Activated CD4-positive, alpha-beta T cell treated with anti-CD3 and anti-CD28 coated beads for 36 hours (primary cell): Measurements from ENCODE around the gene SNX9. TPM values are rescaled to one million over a fixed set of nuclear protein-coding genes. Genes with fewer than 3 reads are reported as not detected.
"Not testable (repeated sequence)": the region's sequence is repeated elsewhere in the genome, so short reads cannot be mapped to it uniquely, and the experiment has no call there.

Source experiments
- ATAC-seq: fragments of 200-7000 bp; cut with Tn5 transposase; one replicate; pipeline ENCODE4 v1.10.0; 2021; ENCODE audit warnings: mild to moderate bottlenecking, moderate library complexity
- CTCF ChIA-PET: fragments of 350-600 bp; sonication (Branson Sonifier 250); formaldehyde crosslinking; loops from one replicate; lab custom pipeline; 2021; ENCODE audit warnings: antibody characterized with exemption; lab: Charles Lee
- POLR2A ChIA-PET: fragments of 350-600 bp; sonication (Branson Sonifier 250); formaldehyde crosslinking; loops from one replicate; lab custom pipeline; 2021; ENCODE audit warnings: antibody characterized with exemption, inconsistent platforms; lab: Charles Lee
- DNase-seq: peaks from one replicate; pipeline ENCODE4 v3.0.0-alpha.2; 2020
- H3K27ac Mint-ChIP-seq: one replicate; pipeline ENCODE4 v1.8.0; 2021; ENCODE audit warnings: mixed read lengths
- H3K27me3 Mint-ChIP-seq: one replicate; pipeline ENCODE4 v1.8.0; 2021; ENCODE audit warnings: mixed read lengths
- H3K36me3 Mint-ChIP-seq: one replicate; pipeline ENCODE4 v1.8.0; 2021; ENCODE audit warnings: low read depth, mixed read lengths
- H3K4me1 Mint-ChIP-seq: one replicate; pipeline ENCODE4 v1.8.0; 2021; ENCODE audit warnings: mixed read lengths
- H3K4me3 Mint-ChIP-seq: one replicate; pipeline ENCODE4 v1.8.0; 2021; ENCODE audit warnings: mild to moderate bottlenecking, moderate library complexity, mixed read lengths
- H3K9me3 Mint-ChIP-seq: one replicate; pipeline ENCODE4 v1.8.0; 2021; ENCODE audit warnings: low read depth, mixed read lengths
- intact Hi-C, 2 experiments: fragments of 100-400 bp; cut with DNase I in 1 of 2; cut with micrococcal nuclease in 1 of 2; formaldehyde crosslinking; loops; one replicate each; pipeline versions ENCODE4 v1.14.2 to v1.15.1; 2022 to 2024; cut with DNase I, micrococcal nuclease
- total RNA-seq, 2 experiments: library from RNA; stranded (reverse); gene quantifications; one replicate each; pipeline ENCODE4 v1.2.3, GENCODE V29; 2021

SNX9 gene
- total RNA-seq, 2 experiments from 2014 or later: 39.4 to 43.3 TPM

DNA sequence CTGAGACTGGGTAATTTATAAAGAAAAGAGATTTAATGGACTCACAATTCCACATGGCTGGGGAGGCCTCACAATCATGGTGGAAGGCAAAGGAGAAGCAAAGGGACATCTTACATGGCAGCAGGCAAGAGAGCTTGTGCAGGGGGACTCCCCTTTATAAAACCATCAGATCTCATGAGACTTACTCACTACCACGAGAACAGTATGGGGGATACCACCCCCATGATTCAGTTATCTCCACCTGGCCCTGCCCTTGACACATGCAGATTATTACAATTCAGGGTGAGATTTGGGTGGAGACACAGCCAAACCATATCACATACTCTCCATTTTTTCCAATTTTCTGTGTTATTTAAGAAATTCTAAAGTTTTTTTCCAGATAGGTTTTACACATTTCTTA is 35.6 kb downstream of the SNX9 start:
- H3K9me3 Mint-ChIP-seq, H3K4me3 Mint-ChIP-seq, ATAC-seq, H3K27me3 Mint-ChIP-seq, CTCF ChIA-PET: not testable (repeated sequence)
- peak overlapping the region; percentile 43 for H3K27ac Mint-ChIP-seq
- peak; percentile 31 for DNase-seq
- H3K4me1 Mint-ChIP-seq: peaks cover 78% of the 10 kb centered on the region
- peaks cover 36% of the 10 kb centered on the region for H3K36me3 Mint-ChIP-seq
- intact Hi-C loops: loop anchor here in 1 of 2 experiments (1.0 kb wide), 1 partner anchor 9 kb away; no protein-coding TSS in a partner anchor
- POLR2A ChIA-PET: interaction anchor here (0.7 kb wide), 1 partner anchor 13 kb away, joined by 3 read pairs; no protein-coding TSS in a partner anchor

DNA sequence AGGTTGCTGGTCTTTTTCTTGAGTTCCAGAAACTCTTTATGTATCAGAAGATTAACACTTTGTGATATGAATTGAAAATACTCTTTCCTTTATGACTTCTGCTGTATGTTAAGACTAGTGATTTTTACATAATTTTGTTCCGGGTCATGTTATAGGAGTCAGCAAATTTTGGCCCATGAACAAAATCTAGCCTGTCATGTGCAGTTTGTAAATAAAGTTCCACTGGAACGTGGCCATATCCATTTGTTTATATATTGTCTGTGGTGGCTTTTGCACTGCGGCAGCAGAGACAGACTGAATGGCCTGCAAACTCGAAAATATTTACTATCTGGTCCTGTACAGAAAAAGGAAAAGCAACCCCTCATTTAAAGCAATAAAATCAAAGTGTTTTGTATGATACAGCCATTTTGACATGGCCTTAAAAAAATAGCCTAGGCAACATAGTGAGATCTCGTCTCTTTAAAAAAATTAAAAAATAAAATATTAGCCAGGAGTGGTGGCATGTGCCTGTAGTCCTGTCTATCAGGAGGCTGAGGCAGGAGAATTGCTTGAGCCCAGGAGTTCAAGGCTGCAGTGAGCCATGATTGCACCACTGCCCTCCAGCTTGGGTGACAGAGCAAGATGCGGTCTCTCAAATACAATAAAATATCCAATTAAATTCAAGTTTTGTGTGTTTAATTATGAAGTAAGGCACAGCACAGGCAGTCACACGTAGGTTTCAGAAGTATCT is 36.9 kb downstream of the SNX9 start:
- H3K27ac Mint-ChIP-seq: no peak overlapping the region
- H3K27me3 Mint-ChIP-seq: no peaks in the 10 kb centered on the region
- intact Hi-C loops: loop anchor here (1.0 to 5.0 kb wide), 5 partner anchors 15 to 99 kb away; no protein-coding TSS in a partner anchor
- DNase-seq (no peak), ATAC-seq (no peak)
- H3K36me3 Mint-ChIP-seq: peaks cover 41% of the 10 kb centered on the region
- peaks cover 11% of the 10 kb centered on the region for H3K9me3 Mint-ChIP-seq
- ChIA-PET CTCF (interaction anchor here (0.7 to 4.3 kb wide), 6 partner anchors 13 to 104 kb away, joined by 3 to 16 read pairs (median 4); no protein-coding TSS in a partner anchor), POLR2A (interaction anchor here (0.6 to 1.1 kb wide), 3 partner anchors 14 to 95 kb away, joined by 3 to 6 read pairs (median 5); no protein-coding TSS in a partner anchor)
- no peak overlapping the region for H3K4me3 Mint-ChIP-seq
- peaks cover 77% of the 10 kb centered on the region for H3K4me1 Mint-ChIP-seq

DNA sequence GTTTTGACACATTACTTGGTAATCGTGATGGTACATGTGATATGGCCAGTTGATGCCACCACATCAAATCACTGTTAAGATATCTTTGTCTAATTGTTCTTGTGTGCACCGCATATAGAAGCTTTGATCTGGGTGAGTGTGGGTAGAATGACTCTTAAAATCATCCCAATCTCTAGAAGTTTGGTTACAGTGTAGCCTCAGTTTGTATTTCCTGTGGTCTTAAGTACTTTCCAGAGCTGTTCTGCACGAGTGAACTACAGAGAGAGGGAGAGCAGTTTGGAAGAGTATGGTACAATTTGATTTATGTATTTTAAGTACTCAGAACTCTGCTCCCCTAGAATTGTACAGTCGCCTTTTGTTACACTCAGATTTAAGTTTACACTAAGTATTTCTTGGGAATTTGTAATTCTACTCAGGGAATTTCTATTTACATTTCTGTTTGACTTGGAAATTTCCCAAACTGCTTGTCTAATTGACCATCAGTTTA is 37.5 kb downstream of the SNX9 start:
- Mint-ChIP-seq H3K4me3 (no peak overlapping the region), H3K4me1 (peaks cover 73% of the 10 kb centered on the region), H3K27ac (no peak overlapping the region), H3K9me3 (peaks cover 8% of the 10 kb centered on the region), H3K36me3 (peaks cover 38% of the 10 kb centered on the region), H3K27me3 (no peaks in the 10 kb centered on the region)
- CTCF ChIA-PET: interaction anchor here (0.9 to 4.3 kb wide), 4 partner anchors 12 to 104 kb away, joined by 4 to 16 read pairs (median 6); no protein-coding TSS in a partner anchor
- POLR2A ChIA-PET: interaction anchor here (0.6 to 1.1 kb wide), 5 partner anchors 12 to 96 kb away, joined by 3 to 6 read pairs (median 3); no protein-coding TSS in a partner anchor
- intact Hi-C loops: loop anchor here (1.0 to 5.0 kb wide), 5 partner anchors 16 to 99 kb away; no protein-coding TSS in a partner anchor
- peak; percentile 48 for DNase-seq
- ATAC-seq: peak; percentile 91

DNA sequence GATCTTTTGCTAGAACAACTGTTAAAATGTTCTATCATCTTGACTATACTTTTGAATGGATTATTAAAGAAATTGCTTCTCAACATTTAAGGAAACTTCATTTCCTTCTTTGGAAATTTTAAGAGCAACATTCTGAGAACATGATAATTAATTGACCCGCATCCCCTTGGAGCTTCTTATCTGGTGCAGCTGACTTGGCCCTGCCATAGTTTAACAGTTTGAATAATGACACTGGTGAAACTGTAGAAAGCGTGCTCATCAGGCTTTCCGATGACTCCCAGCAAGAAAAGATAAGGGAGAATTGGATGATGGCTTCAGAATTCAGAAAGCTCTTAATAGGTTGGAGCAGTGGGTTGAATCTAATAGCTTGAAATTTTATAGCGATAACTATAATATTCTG is 38.1 kb downstream of the SNX9 start:
- H3K27ac Mint-ChIP-seq: no peak overlapping the region
- POLR2A ChIA-PET: interaction anchor here (0.6 to 1.1 kb wide), 3 partner anchors 13 to 21 kb away, joined by 3 to 6 read pairs (median 3); no protein-coding TSS in a partner anchor
- H3K36me3 Mint-ChIP-seq: peaks cover 37% of the 10 kb centered on the region
- H3K4me3 Mint-ChIP-seq: no peak overlapping the region
- H3K27me3 Mint-ChIP-seq: no peaks in the 10 kb centered on the region
- no peak for ATAC-seq
- H3K4me1 Mint-ChIP-seq: peaks cover 71% of the 10 kb centered on the region
- CTCF ChIA-PET: interaction anchor here (1.6 to 4.3 kb wide), 3 partner anchors 12 to 105 kb away, joined by 5 to 16 read pairs (median 7); no protein-coding TSS in a partner anchor
- peaks cover 8% of the 10 kb centered on the region for H3K9me3 Mint-ChIP-seq
- DNase-seq: no peak
- intact Hi-C loops: loop anchor here in 1 of 2 experiments (2.0 to 5.0 kb wide), 2 partner anchors 16 to 99 kb away; no protein-coding TSS in a partner anchor

DNA sequence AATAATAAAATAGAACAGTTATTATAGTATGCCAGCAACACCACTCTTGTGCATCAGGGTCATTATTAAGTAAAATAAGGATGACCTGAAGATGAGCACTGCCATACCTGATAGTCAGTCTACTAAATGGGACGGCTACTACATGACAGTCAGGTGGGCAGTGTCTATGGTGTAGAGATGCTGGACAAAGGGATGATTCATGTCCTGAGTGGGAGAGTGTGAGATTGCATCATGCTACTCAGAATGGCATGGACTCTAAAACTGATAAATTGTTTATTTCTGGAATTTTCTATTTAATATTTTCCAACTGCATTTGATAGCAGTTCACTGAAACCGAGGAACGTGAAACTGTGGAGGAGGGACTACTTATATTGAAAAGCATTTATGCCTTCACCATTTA is 38.8 kb downstream of the SNX9 start:
- CTCF ChIA-PET: interaction anchor here (1.6 to 4.3 kb wide), 3 partner anchors 11 to 106 kb away, joined by 5 to 16 read pairs (median 7); no protein-coding TSS in a partner anchor
- Mint-ChIP-seq H3K27ac (no peak overlapping the region), H3K27me3 (no peaks in the 10 kb centered on the region), H3K4me1 (peaks cover 74% of the 10 kb centered on the region), H3K9me3 (peaks cover 8% of the 10 kb centered on the region), H3K4me3 (no peak overlapping the region), H3K36me3 (peaks cover 36% of the 10 kb centered on the region)
- intact Hi-C loops: loop anchor here in 1 of 2 experiments (2.0 to 5.0 kb wide), 2 partner anchors 17 to 100 kb away; no protein-coding TSS in a partner anchor
- ATAC-seq (no peak), DNase-seq (no peak)
- POLR2A ChIA-PET: no interaction called here

DNA sequence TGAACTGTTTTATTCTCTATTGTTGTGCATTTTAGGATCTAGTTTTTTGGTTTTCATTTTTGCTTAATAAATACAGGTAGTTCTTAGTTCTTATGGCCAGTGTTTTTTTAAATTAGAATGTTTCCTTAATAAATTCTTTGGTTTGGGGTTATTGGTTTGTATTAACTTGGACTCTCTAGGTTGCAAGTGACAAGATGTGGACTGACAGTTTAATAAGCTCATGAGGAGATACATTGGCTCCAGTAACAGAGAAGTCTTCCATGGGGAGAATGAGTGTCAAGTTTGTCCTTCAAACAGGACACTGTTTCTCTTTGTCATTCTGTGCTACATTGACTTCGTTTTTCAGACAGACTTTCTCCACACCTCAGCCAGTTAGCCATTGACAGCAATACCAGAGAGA is 39.7 kb downstream of the SNX9 start:
- Mint-ChIP-seq H3K9me3 (peaks cover 8% of the 10 kb centered on the region), H3K27ac (peak overlapping the region; percentile 7), H3K27me3 (no peaks in the 10 kb centered on the region), H3K36me3 (peaks cover 36% of the 10 kb centered on the region), H3K4me1 (peaks cover 80% of the 10 kb centered on the region), H3K4me3 (no peak overlapping the region)
- no peak for ATAC-seq
- POLR2A ChIA-PET: no interaction called here
- CTCF ChIA-PET: interaction anchor here (1.4 to 4.3 kb wide), 4 partner anchors 10 to 107 kb away, joined by 3 to 16 read pairs (median 10); no protein-coding TSS in a partner anchor
- DNase-seq: no peak
- intact Hi-C loops: loop anchor here in 1 of 2 experiments (5.0 kb wide), 1 partner anchor 100 kb away; no protein-coding TSS in a partner anchor

DNA sequence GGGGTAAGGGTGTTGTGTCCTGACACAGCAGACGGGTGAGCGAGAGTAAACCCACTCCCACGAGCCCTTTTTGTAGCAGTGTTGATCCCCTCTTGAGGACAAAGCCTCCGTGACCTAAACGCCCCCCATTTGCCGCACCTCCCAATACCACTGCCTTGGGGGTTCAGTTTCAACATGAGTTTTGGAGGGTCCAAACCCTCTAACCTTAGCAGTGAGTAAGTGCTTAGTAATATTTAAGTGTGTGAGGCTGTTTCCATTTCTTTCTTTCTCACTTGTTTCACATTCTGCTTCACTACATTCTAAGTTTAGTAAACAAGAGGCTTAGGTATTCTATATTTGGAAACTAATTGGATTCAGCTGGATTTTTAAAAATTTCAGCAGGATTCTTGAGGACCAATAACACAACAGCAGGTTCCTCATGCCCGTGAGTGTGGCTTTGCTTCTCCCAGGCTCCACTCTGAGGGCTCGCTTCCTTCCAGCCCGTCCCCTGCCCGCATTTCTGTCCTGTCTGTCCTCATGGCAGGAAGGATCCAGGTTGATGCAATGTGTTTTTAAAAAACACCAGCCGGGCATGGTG is 41.2 kb downstream of the SNX9 start:
- intact Hi-C loops: loop anchor here in 1 of 2 experiments (5.0 kb wide), 1 partner anchor 102 kb away; no protein-coding TSS in a partner anchor
- Mint-ChIP-seq H3K27ac (peak overlapping the region; percentile 31), H3K4me1 (peaks cover 65% of the 10 kb centered on the region), H3K9me3 (peaks cover 4% of the 10 kb centered on the region), H3K36me3 (peaks cover 25% of the 10 kb centered on the region), H3K27me3 (no peaks in the 10 kb centered on the region), H3K4me3 (no peak overlapping the region)
- ChIA-PET POLR2A (no interaction called here), CTCF (interaction anchor here (0.7 to 4.3 kb wide), 4 partner anchors 9 to 218 kb away, joined by 3 to 16 read pairs (median 8); no protein-coding TSS in a partner anchor)
- DNase-seq (no peak), ATAC-seq (no peak)

DNA sequence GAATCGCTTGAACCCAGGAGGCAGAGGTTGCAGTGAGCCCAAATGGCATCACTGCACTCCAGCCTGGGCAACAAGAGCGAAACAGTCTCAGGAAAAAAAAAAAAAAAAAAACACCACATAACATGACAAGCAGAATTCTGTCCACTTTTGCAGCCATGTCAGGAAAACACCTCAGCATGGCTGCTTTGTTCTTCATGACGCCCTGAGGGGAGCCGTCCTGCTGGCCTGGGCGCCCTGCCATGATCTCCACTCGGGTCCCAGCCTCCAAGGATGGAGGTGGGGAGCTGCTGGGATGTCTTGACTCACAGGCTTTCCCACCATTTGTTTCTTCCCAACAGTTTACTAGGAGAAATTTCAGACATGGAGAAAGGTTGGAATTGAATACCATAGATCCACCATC is 42.2 kb downstream of the SNX9 start:
- no peak overlapping the region for H3K27ac Mint-ChIP-seq
- no peak overlapping the region for H3K4me3 Mint-ChIP-seq
- H3K36me3 Mint-ChIP-seq: peaks cover 24% of the 10 kb centered on the region
- DNase-seq: no peak
- peaks cover 4% of the 10 kb centered on the region for H3K9me3 Mint-ChIP-seq
- CTCF ChIA-PET: interaction anchor here (0.7 kb wide), 1 partner anchor 106 kb away, joined by 3 read pairs; no protein-coding TSS in a partner anchor
- peaks cover 57% of the 10 kb centered on the region for H3K4me1 Mint-ChIP-seq
- POLR2A ChIA-PET: interaction anchor here (0.7 kb wide), 1 partner anchor 53 kb away, joined by 3 read pairs; no protein-coding TSS in a partner anchor
- ATAC-seq: no peak
- intact Hi-C loops: no loop called here
- no peaks in the 10 kb centered on the region for H3K27me3 Mint-ChIP-seq

DNA sequence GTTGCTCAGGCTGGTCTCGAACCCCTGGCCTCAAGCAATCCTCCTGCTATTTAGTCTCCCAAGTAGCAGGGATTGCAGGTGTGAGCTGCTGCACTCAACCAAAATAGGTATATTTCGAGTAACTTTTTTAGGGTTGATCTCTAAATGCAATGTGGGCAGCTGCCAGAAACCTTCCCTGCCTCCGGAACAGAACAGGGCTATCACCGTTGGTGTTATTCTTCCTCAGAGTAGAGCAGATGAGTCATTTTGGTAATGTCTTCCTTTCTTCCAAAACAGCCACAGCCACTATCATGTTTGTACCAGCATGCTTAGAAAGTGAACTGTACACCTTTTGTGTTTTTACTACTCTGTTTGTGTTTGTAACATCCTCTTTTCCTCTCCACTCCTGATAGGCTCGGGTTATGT is 44.1 kb downstream of the SNX9 start:
- ATAC-seq: peak; percentile 81
- CTCF ChIA-PET: interaction anchor here (0.9 to 1.6 kb wide), 4 partner anchors 11 to 111 kb away, joined by 3 to 8 read pairs (median 4); no protein-coding TSS in a partner anchor
- H3K27ac Mint-ChIP-seq: peak overlapping the region; percentile 33
- peak overlapping the region; percentile 13 for H3K4me3 Mint-ChIP-seq
- H3K9me3 Mint-ChIP-seq: peaks cover 4% of the 10 kb centered on the region
- intact Hi-C loops: no loop called here
- H3K36me3 Mint-ChIP-seq: peaks cover 24% of the 10 kb centered on the region
- POLR2A ChIA-PET: interaction anchor here (1.0 kb wide), 1 partner anchor 36 kb away, joined by 6 read pairs; no protein-coding TSS in a partner anchor
- no peaks in the 10 kb centered on the region for H3K27me3 Mint-ChIP-seq
- H3K4me1 Mint-ChIP-seq: peaks cover 41% of the 10 kb centered on the region
- peak; percentile 32 for DNase-seq

DNA sequence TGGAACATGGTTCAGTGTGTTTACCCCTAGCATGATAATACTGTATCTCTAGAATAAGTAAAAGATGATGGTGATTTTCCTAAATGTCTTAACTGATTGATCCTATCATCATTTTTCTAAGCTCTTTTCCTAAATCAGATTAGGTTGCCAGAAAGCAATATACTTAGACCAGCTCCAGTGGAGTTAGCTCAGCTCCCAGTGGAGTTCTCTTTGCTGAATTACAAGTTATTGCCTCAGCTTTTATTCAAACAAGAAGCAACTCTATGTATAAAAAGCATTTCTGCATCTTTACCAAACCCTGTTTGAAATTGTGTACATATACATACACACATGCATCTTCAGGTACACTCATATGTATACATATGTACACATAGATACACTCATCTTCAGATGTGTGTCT is 44.9 kb downstream of the SNX9 start:
- intact Hi-C loops: no loop called here
- H3K36me3 Mint-ChIP-seq: peaks cover 21% of the 10 kb centered on the region
- peaks cover 40% of the 10 kb centered on the region for H3K4me1 Mint-ChIP-seq
- ATAC-seq (no peak), DNase-seq (no peak)
- H3K4me3 Mint-ChIP-seq: no peak overlapping the region
- ChIA-PET POLR2A (no interaction called here), CTCF (interaction anchor here (0.6 to 1.3 kb wide), 4 partner anchors 11 to 42 kb away, joined by 3 to 4 read pairs (median 3); no protein-coding TSS in a partner anchor)
- no peak overlapping the region for H3K27ac Mint-ChIP-seq
- peaks cover 4% of the 10 kb centered on the region for H3K9me3 Mint-ChIP-seq
- H3K27me3 Mint-ChIP-seq: no peaks in the 10 kb centered on the region
